NCI-H2107 treated with DMSO at 0.1 percent for 48 hours (cell line): ENCODE results near the gene GTF3A.

Source experiments
- DNase-seq: peaks from one replicate; lab custom pipeline; 2025; ENCODE audit not compliant: unreplicated experiment; lab: John Stamatoyannopoulos, UW

The GTF3A gene

GRCh38 chr13:27404680-27405079 is 19.7 kb upstream of the GTF3A start:
- DNase-seq = no peak

GRCh38 chr13:27405546-27406134 is 18.8 kb upstream of the GTF3A start:
- peak; percentile 4 for DNase-seq

GRCh38 chr13:27406178-27406939 is 18.1 kb upstream of the GTF3A start:
- peak; percentile 30 for DNase-seq

- DNase-seq = no peak
Measured at GRCh38 chr13:27408074-27408473, 16.3 kb upstream of the GTF3A start.

GRCh38 chr13:27409013-27409412 is 15.4 kb upstream of the GTF3A start:
- no peak for DNase-seq

DNA sequence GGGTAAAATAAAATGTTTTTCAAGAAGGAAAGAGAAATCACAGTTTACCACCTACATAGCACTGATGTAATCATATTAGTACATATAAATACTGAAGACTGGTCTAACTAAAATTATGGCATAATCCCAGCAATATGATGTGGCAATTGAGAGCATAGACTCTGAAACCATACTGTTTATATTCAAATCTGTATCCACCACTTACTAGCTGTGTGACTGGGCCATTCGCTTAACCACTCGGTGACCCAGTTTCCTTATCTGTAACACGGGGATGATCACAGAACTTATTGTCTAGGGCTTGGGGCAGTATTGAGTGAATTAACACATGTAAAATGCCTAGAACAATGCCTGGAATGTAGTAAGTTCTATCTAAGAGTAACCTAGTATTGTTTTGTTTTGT is 13.1 kb upstream of the GTF3A start:
- no peak for DNase-seq

DNA sequence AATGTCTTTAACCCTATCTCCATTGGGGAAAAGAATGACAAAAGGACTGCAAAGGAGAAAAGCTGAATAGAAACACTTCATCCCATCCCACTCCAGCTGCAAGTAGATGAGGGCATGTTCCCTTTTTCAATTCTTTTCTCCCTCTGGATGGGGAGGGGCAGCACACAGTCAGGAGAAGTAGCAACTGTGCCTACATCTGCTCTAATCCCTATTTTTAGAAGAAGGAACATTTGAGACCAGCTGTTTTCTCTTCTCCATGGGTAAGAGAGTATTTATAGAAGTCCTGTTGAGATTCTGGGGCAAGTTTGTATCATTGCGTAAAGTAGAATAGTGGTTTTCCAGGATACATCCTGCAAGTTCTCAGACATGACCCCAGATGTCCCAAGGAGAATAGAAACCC is 9.3 kb upstream of the GTF3A start:
- DNase-seq = no peak

DNA sequence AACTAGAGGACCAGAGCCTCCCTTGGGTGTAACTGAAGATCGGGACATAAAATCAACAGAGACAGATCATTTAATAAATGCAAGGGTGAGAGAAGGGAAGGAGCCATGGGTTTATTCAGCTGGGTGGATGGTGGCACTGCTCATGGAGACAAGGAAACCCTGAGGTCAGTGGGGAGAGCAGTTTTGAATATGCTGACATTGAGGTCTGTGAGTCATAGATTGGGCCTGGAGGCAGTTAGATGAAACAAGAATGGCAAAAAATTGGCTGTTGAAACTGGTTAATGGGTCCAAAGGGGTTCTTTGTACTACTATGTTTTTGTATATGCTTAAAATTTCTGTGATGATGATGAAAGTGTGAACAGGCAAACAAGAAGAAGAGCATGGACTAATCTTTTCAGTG is 5.1 kb upstream of the GTF3A start:
- no peak for DNase-seq

- DNase-seq = no peak
Measured at GRCh38 chr13:27421101-27421871, 3.1 kb upstream of the GTF3A start.

DNA sequence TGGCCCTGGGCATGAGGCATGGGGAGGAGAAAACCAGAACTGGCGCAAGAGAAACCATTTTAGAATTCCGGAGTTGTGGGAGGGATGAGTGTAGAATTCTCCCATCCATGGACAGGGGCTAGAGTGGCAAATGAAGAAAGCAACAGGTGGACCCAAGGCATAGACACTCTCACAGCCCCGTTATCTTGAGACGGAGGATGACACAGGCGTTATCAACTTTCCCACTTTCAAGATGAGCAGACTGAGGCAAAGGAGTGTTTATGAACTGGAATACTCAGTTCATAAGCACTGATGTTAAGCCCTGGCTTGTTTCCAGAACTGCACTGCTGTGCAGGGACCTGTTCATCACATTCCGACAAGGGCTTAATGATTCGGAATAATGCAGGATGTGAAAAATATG is 1.1 kb upstream of the GTF3A start:
- DNase-seq = no peak

DNA sequence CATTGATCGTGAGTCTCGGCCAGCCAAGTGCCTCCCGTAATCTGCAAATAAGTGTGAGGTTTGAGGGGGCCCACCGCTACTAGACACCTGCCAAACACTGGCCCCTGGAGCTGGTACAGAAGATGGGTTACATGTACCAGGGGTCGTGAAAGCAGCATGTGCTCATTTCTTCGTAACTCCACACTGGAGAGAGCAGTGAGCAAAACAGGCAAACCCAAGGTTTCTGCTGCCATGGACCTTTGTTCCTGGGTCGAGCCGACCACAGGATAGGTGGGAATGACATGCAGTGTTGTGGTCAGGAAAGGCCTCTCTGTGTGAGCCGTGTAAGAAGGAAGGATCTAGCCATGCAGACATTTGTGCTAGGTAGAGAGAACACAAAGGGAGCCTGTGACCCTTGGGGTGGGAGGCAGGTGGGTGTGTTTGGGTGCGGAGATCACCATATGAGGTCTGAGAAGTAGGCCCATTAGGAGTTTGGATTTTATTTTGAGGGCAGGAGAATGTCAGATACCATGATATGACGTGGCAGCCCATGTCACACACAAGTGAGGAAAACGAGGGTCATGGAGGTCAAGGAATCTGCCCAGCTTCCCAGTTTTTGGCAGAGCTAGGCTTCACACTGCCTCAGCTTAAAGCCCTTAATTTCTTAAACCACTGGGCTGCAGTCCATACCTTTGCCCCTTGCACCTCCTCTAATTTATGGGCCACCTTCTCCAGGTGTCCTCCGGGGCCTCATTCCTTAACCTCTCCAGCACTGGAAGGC is 919 bp downstream of the GTF3A start:
- DNase-seq = no peak

DNA sequence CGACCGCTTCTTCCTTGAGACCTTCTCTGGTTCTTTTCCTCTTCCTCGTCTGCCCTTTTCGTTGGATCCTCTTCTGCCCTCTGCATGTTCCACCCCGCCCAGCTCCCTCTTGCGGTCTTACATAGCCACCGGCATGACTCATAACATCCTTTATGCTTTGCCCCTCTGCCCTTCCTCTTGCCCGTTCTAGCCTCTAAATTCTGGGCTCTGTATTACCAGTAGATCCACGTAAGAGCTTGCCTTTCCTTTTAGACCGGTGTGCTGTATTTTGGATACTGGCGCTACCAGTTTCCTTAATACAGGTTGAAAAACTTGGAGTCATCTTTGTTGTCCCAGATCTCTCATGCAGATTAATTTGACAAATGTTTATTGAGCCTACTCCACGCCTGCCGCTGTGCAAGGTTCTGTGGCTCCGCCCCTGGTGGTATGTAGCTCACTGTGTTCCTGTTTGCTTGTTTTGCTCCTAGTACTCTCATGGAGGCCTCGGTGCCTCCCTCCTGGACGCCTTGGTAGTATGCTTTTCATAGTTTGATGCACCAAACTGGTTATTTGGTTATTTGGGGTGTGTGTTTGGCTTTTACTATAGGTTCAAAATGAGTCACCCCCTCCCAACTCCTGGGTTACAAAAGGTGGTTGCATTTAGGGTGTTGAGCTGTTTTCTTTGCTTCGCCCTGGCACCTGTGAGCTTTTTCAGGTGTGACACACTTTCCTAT is 1.7 kb downstream of the GTF3A start:
- peak; percentile 69 for DNase-seq

GRCh38 chr13:27427641-27428040 is 3.2 kb downstream of the GTF3A start:
- DNase-seq = no peak

DNA sequence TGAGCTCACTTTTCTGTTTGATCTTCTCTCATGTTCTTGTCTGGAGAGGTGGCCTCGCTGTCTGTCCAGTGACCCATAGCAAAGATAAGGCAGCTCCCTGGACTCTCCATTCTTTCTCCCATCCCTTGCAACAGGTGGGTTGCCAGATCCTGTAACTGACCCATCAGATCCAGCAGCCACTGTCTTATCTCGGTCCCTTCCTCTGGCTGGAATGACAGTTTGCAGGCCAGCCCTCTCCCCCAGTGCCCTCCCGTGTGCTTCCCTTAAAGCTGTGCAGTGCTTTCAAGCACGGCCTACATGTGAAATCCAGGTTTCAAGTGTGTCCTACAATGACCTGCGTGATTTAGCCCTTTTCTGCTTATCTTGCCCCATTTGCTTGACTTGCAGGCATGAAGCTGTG is 3.7 kb downstream of the GTF3A start:
- DNase-seq = no peak

GRCh38 chr13:27432180-27432579 is 7.8 kb downstream of the GTF3A start:
- DNase-seq = no peak

DNA sequence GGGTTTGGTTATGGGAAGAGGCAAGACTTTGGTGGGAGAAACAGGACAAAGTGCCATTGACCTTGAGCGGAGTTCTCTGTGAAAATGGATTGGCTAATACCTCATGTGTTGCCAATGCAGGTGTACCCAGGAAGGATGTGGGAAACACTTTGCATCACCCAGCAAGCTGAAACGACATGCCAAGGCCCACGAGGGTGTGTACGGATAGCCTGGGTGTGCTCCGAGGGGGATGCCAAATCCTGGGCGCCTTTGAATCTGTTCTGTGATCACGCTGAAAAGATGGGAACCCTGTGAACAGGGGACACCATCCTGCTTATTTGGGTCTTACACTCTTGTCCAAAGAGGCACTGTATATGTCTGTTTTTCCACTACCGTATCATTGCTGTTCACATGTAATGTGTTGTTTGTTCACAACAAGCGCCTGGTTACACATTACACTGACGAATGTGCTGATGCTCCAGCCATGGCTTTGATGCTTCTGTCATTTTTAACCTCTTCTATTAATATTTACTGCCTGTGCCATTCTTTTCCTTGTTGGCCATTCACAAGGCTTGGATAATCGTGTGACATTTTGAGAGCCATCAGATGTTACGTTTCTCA is 8.3 kb downstream of the GTF3A start:
- DNase-seq = no peak

DNA sequence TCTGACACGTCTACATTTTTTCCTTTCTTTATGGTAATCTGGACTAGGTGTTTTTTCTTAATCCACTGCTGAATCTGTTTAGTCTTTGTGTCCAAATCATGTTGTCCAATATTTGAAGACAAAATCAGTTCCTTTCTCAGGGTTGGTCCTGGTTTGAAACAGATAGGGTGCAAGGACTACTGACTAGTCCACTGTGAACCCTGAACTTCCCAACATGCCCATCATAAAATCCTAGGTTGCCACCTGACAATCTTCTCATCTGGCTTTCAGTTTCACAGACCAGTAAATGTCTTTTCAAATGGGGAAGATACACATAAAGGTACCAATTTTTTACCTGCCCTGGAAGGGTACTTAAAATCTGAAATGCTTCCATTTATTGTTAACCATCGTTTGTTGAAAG is 12.7 kb downstream of the GTF3A start:
- DNase-seq = no peak

- no peak for DNase-seq
Measured at GRCh38 chr13:27440408-27440807, 16.0 kb downstream of the GTF3A start.

GRCh38 chr13:27442071-27442647 is 17.7 kb downstream of the GTF3A start:
- no peak for DNase-seq

GRCh38 chr13:27442797-27443196 is 18.4 kb downstream of the GTF3A start:
- DNase-seq = no peak
